Lung (tissue), 12 donors: Measurements from ENCODE around the gene EMX1. TPM values are rescaled to one million over a fixed set of nuclear protein-coding genes. Genes with fewer than 3 reads are reported as not detected.

Source experiments
- ATAC-seq: fragments of 200-7000 bp; cut with Tn5 transposase; one replicate; pipeline ENCODE4 v1.9.1; 2020; ENCODE audit warnings: moderate number of reproducible peaks; ENCODE audit not compliant: insufficient read depth, low FRiP score
- DNase-seq, 3 donors: peaks; one replicate each; pipeline ENCODE4 v3.0.0-alpha.2; 2013 to 2017
- H3K27ac ChIP-seq, 2 donors: one replicate each; pipeline ENCODE4 v1.5.1; 2013; ENCODE audit warnings: mild to moderate bottlenecking in 2 of 2, moderate library complexity in 2 of 2, control low read depth in 1 of 2, inconsistent platforms in 1 of 2, low read depth in 1 of 2, low read length in 1 of 2
- H3K27me3 ChIP-seq, 3 donors: one replicate each; pipeline ENCODE4 v1.5.1; 2013; ENCODE audit warnings: low read length in 2 of 3; ENCODE audit not compliant: control insufficient read depth in 3 of 3, insufficient read depth in 3 of 3
- H3K36me3 ChIP-seq, 4 donors: one replicate each; pipeline ENCODE4 v1.5.1; 2013; ENCODE audit warnings: low read length in 4 of 4, mild to moderate bottlenecking in 1 of 4, moderate library complexity in 1 of 4; ENCODE audit not compliant: control insufficient read depth in 4 of 4, insufficient read depth in 4 of 4
- H3K4me1 ChIP-seq, 5 donors: one replicate each; pipeline ENCODE4 v1.5.1; 2013; ENCODE audit warnings: low read length in 5 of 5, mild to moderate bottlenecking in 2 of 5, moderate library complexity in 1 of 5; ENCODE audit not compliant: control insufficient read depth in 5 of 5, insufficient read depth in 5 of 5
- H3K4me3 ChIP-seq: one replicate; pipeline ENCODE4 v1.5.1; 2013; ENCODE audit warnings: mild to moderate bottlenecking, control low read depth, moderate library complexity
- H3K9ac ChIP-seq, 2 donors: one replicate each; pipeline ENCODE4 v1.5.1; 2013; ENCODE audit warnings: low read length in 2 of 2, control low read depth in 1 of 2; ENCODE audit not compliant: insufficient read depth in 1 of 2
- H3K9me3 ChIP-seq, 4 donors: one replicate each; pipeline ENCODE4 v1.5.1; 2013; ENCODE audit warnings: low read length in 3 of 4, mild to moderate bottlenecking in 1 of 4, moderate library complexity in 1 of 4; ENCODE audit not compliant: control insufficient read depth in 4 of 4, insufficient read depth in 3 of 4
- CTCF ChIP-seq: IDR thresholded peaks from 2 replicates; pipeline ENCODE4 v1.5.1; 2012; ENCODE audit warnings: mild to moderate bottlenecking; ENCODE audit errors: control extremely low read depth, extremely low read depth
- WGBS, 2 donors: extraction: QIAGEN DNeasy Blood & Tissue Kit; methylation state at CpG; one replicate each; pipeline ENCODE4 v1.1.7; 2013; 5-methylcytosine and 5-hydroxymethylcytosine counted together
- polyA plus RNA-seq, 2 donors: library from polyadenylated mRNA; stranded (reverse); fragments of 200-250 nt; gene quantifications; one replicate each; pipeline ENCODE4 v1.2.1, GENCODE V29; 2013
- total RNA-seq, 2 donors: library from RNA; depleted of rRNA in 1 of 2; stranded (reverse); fragments of >200 nt in 1 of 2; gene quantifications; one replicate each; pipeline ENCODE4 v1.2.1, GENCODE V29; 2014 to 2021
- donor health status: control.
- donor health status: control.
- donor health status: Bipolar disorder and iron deficiency.
- donor health status: healthy.
- donor health status: DM: yes; HTN: yes; CAD: no.

EMX1 gene
- total and polyA plus RNA-seq, 4 donors = 0.02 to 0.12 TPM; not detected in 2

GRCh38 chr2:72946466-72946865, 29.1 kb downstream of the EMX1 start:
- peaks cover 0 to 9% (median 0%) of the 10 kb centered on the region in 5 donors for H3K4me1 ChIP-seq
- H3K27ac ChIP-seq = no peak overlapping the region
- no peaks in the 10 kb centered on the region for H3K27me3 ChIP-seq
- no peak for ATAC-seq
- H3K9ac ChIP-seq = no peak overlapping the region
- no peaks in the 10 kb centered on the region for H3K9me3 ChIP-seq
- WGBS, 2 donors = 93 to 96% methylated on average over 9 of the region's 9 CpGs
- TF ChIP-seq CTCF = no peak
- no peak for DNase-seq
- no peaks in the 10 kb centered on the region for H3K36me3 ChIP-seq
- no peak overlapping the region for H3K4me3 ChIP-seq

GRCh38 chr2:72947952-72948830, 30.9 kb downstream of the EMX1 start:
- H3K9me3 ChIP-seq = no peaks in the 10 kb centered on the region
- H3K27me3 ChIP-seq = no peaks in the 10 kb centered on the region
- H3K4me1 ChIP-seq = peaks cover 0 to 9% (median 0%) of the 10 kb centered on the region in 5 donors
- TF ChIP-seq CTCF = no peak
- no peak overlapping the region for H3K9ac ChIP-seq
- DNase-seq (peak in 1 of 3 donors; percentile 34), ATAC-seq (no peak)
- no peaks in the 10 kb centered on the region for H3K36me3 ChIP-seq
- no peak overlapping the region for H3K27ac ChIP-seq
- 93 to 94% methylated on average over 10 of the region's 10 CpGs for WGBS, 2 donors
- no peak overlapping the region for H3K4me3 ChIP-seq

- DNase-seq (no peak), ATAC-seq (no peak)
- no peaks in the 10 kb centered on the region for H3K36me3 ChIP-seq
- peaks cover 0 to 9% (median 0%) of the 10 kb centered on the region in 5 donors for H3K4me1 ChIP-seq
- TF ChIP-seq CTCF = no peak
- no peak overlapping the region for H3K9ac ChIP-seq
- 99 to 100% methylated on average over 2 of the region's 2 CpGs for WGBS, 2 donors
- no peak overlapping the region for H3K27ac ChIP-seq
- H3K9me3 ChIP-seq = no peaks in the 10 kb centered on the region
- H3K27me3 ChIP-seq = no peaks in the 10 kb centered on the region
- no peak overlapping the region for H3K4me3 ChIP-seq
Measured at GRCh38 chr2:72949045-72949444, 31.7 kb downstream of the EMX1 start.
